K562 (cell line): Measurements from ENCODE around the gene RABIF. TPM values are rescaled to one million over a fixed set of nuclear protein-coding genes. Genes with fewer than 3 reads are reported as not detected.
A peak's percentile ranks its signal among the peaks of the same experiment; 100 is the strongest.

Source experiments
- ATAC-seq: fragments of 200-7000 bp; cut with Tn5 transposase; 3 replicates; pipeline ENCODE4 v1.9.1; 2020; ENCODE audit warnings: moderate library complexity
- BruUV-seq: library from RNA; stranded (reverse); fragments of 400-500 nt; replicated peaks from 2 replicates; lab custom pipeline; 2021; lab: Mats Ljungman, UMichigan
- CTCF ChIA-PET: fragments of 300-600 bp; formaldehyde crosslinking; extraction: SDS; loops from one replicate; lab custom pipeline; 2021; ENCODE audit warnings: low intra/inter-chr PET ratio; lab: Yijun Ruan, JAX
- POLR2A ChIA-PET: fragments of 300-600, 350-650 bp; sonication (Branson Sonifier 250); formaldehyde crosslinking; extraction: SDS; loops from one replicate; lab custom pipeline; 2021; ENCODE audit warnings: antibody characterized with exemption, inconsistent platforms; lab: Yijun Ruan, JAX
- DNase-seq, 4 experiments: peaks; one replicate each; pipeline versions ENCODE4 v3.0.0 to v3.0.0-alpha.2; 2011 to 2018; ENCODE audit warnings: low spot score in 3 of 4, mixed read lengths in 3 of 4; ENCODE audit errors: extremely low read depth in 1 of 4
- FAIRE-seq: peaks from 2 replicates; lab custom pipeline; 2011; peaks lifted over from hg19 to GRCh38; lab: Jason Lieb, UNC
- H2AFZ ChIP-seq: 2 replicates; pipeline ENCODE4 v1.6.0; 2011; ENCODE audit warnings: low read depth, low read length, control low read depth, inconsistent platforms
- H3K27ac ChIP-seq: fragments of 200-600 bp; 3 replicates; pipeline ENCODE4 v1.8.0; 2011; ENCODE audit warnings: low read depth, mild to moderate bottlenecking, control low read depth, inconsistent platforms, low read length, moderate library complexity, mixed read lengths; ENCODE audit errors: extremely low read depth
- H3K27me3 ChIP-seq, 2 experiments: fragments of 300-600 bp in 1 of 2; 2 replicates in 1 of 2; 3 replicates in 1 of 2; pipeline versions ENCODE4 v1.6.0 to v1.8.0; 2011; ENCODE audit warnings: inconsistent platforms in 2 of 2, low read length in 2 of 2, mild to moderate bottlenecking in 1 of 2, mixed read lengths in 1 of 2, moderate library complexity in 1 of 2; ENCODE audit not compliant: control insufficient read depth in 2 of 2, insufficient read depth in 2 of 2
- H3K36me3 ChIP-seq: fragments of 300-600 bp; 3 replicates; pipeline ENCODE4 v1.8.0; 2011; ENCODE audit warnings: mild to moderate bottlenecking, low read length, inconsistent platforms; ENCODE audit not compliant: control insufficient read depth, insufficient read depth
- H3K4me1 ChIP-seq, 2 experiments: fragments of 200-600 bp in 1 of 2; replicated peaks in 1 of 2; 2 replicates in 1 of 2; 3 replicates in 1 of 2; pipeline versions ENCODE4 v1.5.1 to v1.8.0; 2011; ENCODE audit warnings: inconsistent platforms in 2 of 2, low read length in 2 of 2, mild to moderate bottlenecking in 1 of 2, mixed read lengths in 1 of 2, moderate library complexity in 1 of 2; ENCODE audit not compliant: control insufficient read depth in 2 of 2, insufficient read depth in 2 of 2
- H3K4me2 ChIP-seq: 2 replicates; pipeline ENCODE4 v1.6.1; 2011; ENCODE audit warnings: low read length, control low read depth, inconsistent platforms, mixed read lengths; ENCODE audit not compliant: insufficient read depth
- H3K4me3 ChIP-seq: fragments of 200-600 bp; sonication (generic), shearing (Covaris generic); 2 replicates; pipeline ENCODE4 v1.5.1; 2016; ENCODE audit warnings: control low read depth, inconsistent platforms
- H3K79me2 ChIP-seq: fragments of 200-600 bp; 3 replicates; pipeline ENCODE4 v1.8.0; 2011; ENCODE audit warnings: low read length, inconsistent platforms; ENCODE audit not compliant: control insufficient read depth, insufficient read depth
- H3K9ac ChIP-seq, 2 experiments: 2 replicates each; pipeline versions ENCODE4 v1.6.0 to v1.6.1; 2011; ENCODE audit warnings: low read depth in 2 of 2, low read length in 2 of 2, control low read depth in 1 of 2, inconsistent platforms in 1 of 2, mild to moderate bottlenecking in 1 of 2, mixed read lengths in 1 of 2; ENCODE audit not compliant: insufficient read depth in 1 of 2
- H3K9me1 ChIP-seq: one replicate; pipeline ENCODE4 v1.6.0; 2011; ENCODE audit warnings: inconsistent platforms, mild to moderate bottlenecking, low read length, moderate library complexity; ENCODE audit not compliant: control insufficient read depth, insufficient read depth
- H3K9me3 ChIP-seq: replicated peaks from 2 replicates; pipeline ENCODE4 v1.5.1; 2011; ENCODE audit warnings: low read depth, low read length, inconsistent platforms; ENCODE audit not compliant: control insufficient read depth, insufficient read depth
- H4K20me1 ChIP-seq: replicated peaks from 2 replicates; pipeline ENCODE4 v1.6.1; 2011; ENCODE audit warnings: low read length, inconsistent platforms, mixed read lengths; ENCODE audit not compliant: control insufficient read depth, insufficient read depth
- ATF1 ChIP-seq, 2 experiments: fragments of 450-650 bp in 1 of 2; IDR thresholded peaks; 2 replicates each; pipeline ENCODE4 v1.6.1; 2016; ENCODE audit warnings: missing compliant biosample characterization in 1 of 2, missing genetic modification characterization in 1 of 2
- JUNB ChIP-seq: fragments of 450-650 bp; formaldehyde crosslinking; conservative IDR thresholded peaks from 2 replicates; pipeline ENCODE4 v1.4.0; 2020; ENCODE audit warnings: mild to moderate bottlenecking
- L3MBTL2 ChIP-seq: fragments of 450-650 bp; IDR thresholded peaks from 2 replicates; pipeline ENCODE4 v1.6.1; 2016; ENCODE audit warnings: mild to moderate bottlenecking, moderate library complexity
- MAX ChIP-seq: sonication (generic); formaldehyde crosslinking; IDR thresholded peaks from 2 replicates; pipeline ENCODE4 v1.9.0; 2022; ENCODE audit warnings: mild to moderate bottlenecking, missing genetic modification reagents
- SRSF1 ChIP-seq: fragments of 200-400 bp; formaldehyde crosslinking; IDR thresholded peaks from 2 replicates; pipeline ENCODE4 v1.6.1; 2017; ENCODE audit warnings: mild to moderate bottlenecking, low read depth, low read length, moderate library complexity
- ZNF280B ChIP-seq: fragments of 250-450 bp; sonication (Bioruptor Pico); IDR thresholded peaks from 2 replicates; pipeline ENCODE4 v1.5.1; 2021; ENCODE audit warnings: mild to moderate bottlenecking
- WGBS: fragments of 100-300 bp; shearing (Covaris generic); methylation state at CpG from one replicate; pipeline ENCODE4 v1.1.6; 2016; ENCODE audit warnings: low coverage, mixed read lengths; ENCODE audit not compliant: insufficient coverage; ENCODE audit errors: missing lambda C conversion rate; 5-methylcytosine and 5-hydroxymethylcytosine counted together
- in situ Hi-C: fragments of 300-500 bp; cut with MboI; formaldehyde crosslinking; loops from 4 replicates; pipeline ENCODE4 v1.15.0; 2018; ENCODE audit warnings: inconsistent platforms, mixed read lengths
- intact Hi-C: fragments of 100-400 bp; cut with micrococcal nuclease; formaldehyde crosslinking; loops from 2 replicates; pipeline ENCODE4 v1.14.2; 2022
- polyA plus RNA-seq, 8 experiments: library from polyadenylated mRNA; depleted of rRNA in 4 of 8; stranded (reverse) in 5 of 8; unstranded in 3 of 8; fragments of >200 nt; fragmentation: Nextera tagmentation in 2 of 8; fragmentation: Illumina TruSeq in 1 of 8; extraction: Ambion mirVana in 2 of 8; extraction: Trizol in 1 of 8; gene quantifications; 2 replicates each; pipeline versions ENCODE4 v1.2.1 to v1.2.3, GENCODE V29; 2011 to 2014; ENCODE audit warnings: inconsistent platforms in 1 of 8, missing spikeins in 1 of 8
- total RNA-seq, 7 experiments: library from RNA; depleted of rRNA in 6 of 7; stranded (reverse); fragments of >200 nt in 6 of 7; fragmentation: Illumina TruSeq in 2 of 7; extraction: Trizol in 2 of 7; gene quantifications; 2 replicates each; pipeline versions ENCODE4 v1.2.1 to v1.2.3, GENCODE V29; 2011 to 2021; ENCODE audit warnings: low replicate concordance in 1 of 7

RABIF gene
- total and polyA plus RNA-seq, 9 of the 15 experiments (the other 6 are each of a cell fraction or from before 2014, with no cell fraction given), result 7.4 to 20.1 (median 11.0) TPM

- in situ Hi-C loops, result no loop called here
- Histone ChIP-seq H3K27me3 (peaks cover 0 to 7% of the 10 kb centered on the region in 2 experiments; a peak in 1 of 5 replicates), H3K79me2 (no peaks in the 10 kb centered on the region), H2AFZ (peak overlapping the region; percentile 34), H4K20me1 (no peaks in the 10 kb centered on the region), H3K9ac (0 out of 4 replicates have a peak overlapping the region, but pooled peaks of 1 of the 2 experiments have one; percentile 27), H3K4me3 (no peak overlapping the region), H3K4me1 (no peaks in the 10 kb centered on the region; a peak in 1 of 5 replicates), H3K36me3 (no peaks in the 10 kb centered on the region), H3K9me3 (no peaks in the 10 kb centered on the region), H3K4me2 (no peak overlapping the region), H3K27ac (no peak overlapping the region), H3K9me1 (no peaks in the 10 kb centered on the region)
- intact Hi-C loops, result no loop called here
- BruUV-seq, result no TSS peak
- WGBS, result 49% methylated on average over 6 of the region's 6 CpGs
- FAIRE-seq (no peak), ATAC-seq (no peak; the same call in 2 of the 3 replicates), DNase-seq (no peak)
- TF ChIP-seq MAX (CRISPR knock-in tag), result 0 out of 2 replicates have a peak, but pooled peaks have one; percentile 21
- TF ChIP-seq ATF1 (CRISPR knock-in tag; IDR thresholded peaks at IDR 0.05), result no peak
- TF ChIP-seq ATF1 (tag; IDR thresholded peaks at IDR 0.05), result no peak
- no peak for TF ChIP-seq JUNB (CRISPR knock-in tag)
- 0 out of 2 replicates have a peak, but pooled peaks have one; percentile 17 for TF ChIP-seq L3MBTL2
- no peak for TF ChIP-seq ZNF280B (CRISPR knock-in tag)
- TF ChIP-seq SRSF1, result no peak
- ChIA-PET CTCF (no interaction called here), POLR2A (interaction anchor here (0.8 to 1.0 kb wide), 3 partner anchors 16 to 422 kb away, joined by 3 to 4 read pairs (median 3); no protein-coding TSS in a partner anchor)
Measured at GRCh38 chr1:202844935-202845334, 44.0 kb downstream of the RABIF start.
